ENCODE measurements around the gene OSBPL3.
A peak's percentile ranks its signal among the peaks of the same experiment; 100 is the strongest.

Gene OSBPL3

GRCh38 chr7:24903559-24903958 is 76.4 kb downstream of the OSBPL3 start:
- no peak for TF ChIP-seq CTCF (IDR thresholded peaks at IDR 0.05; ENCODE audit: insufficient read depth, low read depth, low read length, missing control alignments)
- no peak for DNase-seq (ENCODE audit: low read depth)
- no peak overlapping the region for H3K4me3 ChIP-seq (ENCODE audit: low read depth, low read length)

- DNase-seq (ENCODE audit: low read depth), result no peak
- no peak overlapping the region for H3K4me3 ChIP-seq (ENCODE audit: low read depth, low read length)
- TF ChIP-seq CTCF (IDR thresholded peaks at IDR 0.05; ENCODE audit: insufficient read depth, low read depth, low read length, missing control alignments), result no peak
Observed at GRCh38 chr7:24902931-24903330, 77.0 kb downstream of the OSBPL3 start.

GRCh38 chr7:24902276-24902675 is 77.7 kb downstream of the OSBPL3 start:
- DNase-seq (ENCODE audit: low read depth), result no peak
- H3K4me3 ChIP-seq (ENCODE audit: low read depth, low read length), result no peak overlapping the region
- no peak for TF ChIP-seq CTCF (IDR thresholded peaks at IDR 0.05; ENCODE audit: insufficient read depth, low read depth, low read length, missing control alignments)

GRCh38 chr7:24899905-24900304 is 80.1 kb downstream of the OSBPL3 start:
- no peak overlapping the region for H3K4me3 ChIP-seq (ENCODE audit: low read depth, low read length)
- TF ChIP-seq CTCF (IDR thresholded peaks at IDR 0.05; ENCODE audit: insufficient read depth, low read depth, low read length, missing control alignments), result no peak
- peak; percentile 85 for DNase-seq (ENCODE audit: low read depth)

- DNase-seq (ENCODE audit: low read depth), result no peak
- no peak overlapping the region for H3K4me3 ChIP-seq (ENCODE audit: low read depth, low read length)
- TF ChIP-seq CTCF (IDR thresholded peaks at IDR 0.05; ENCODE audit: insufficient read depth, low read depth, low read length, missing control alignments), result no peak
Observed at GRCh38 chr7:24899161-24899560, 80.8 kb downstream of the OSBPL3 start.

- no peak overlapping the region for H3K4me3 ChIP-seq (ENCODE audit: low read depth, low read length)
- no peak for TF ChIP-seq CTCF (IDR thresholded peaks at IDR 0.05; ENCODE audit: insufficient read depth, low read depth, low read length, missing control alignments)
- DNase-seq (ENCODE audit: low read depth), result peak; percentile 70
Observed at GRCh38 chr7:24898691-24899090, 81.3 kb downstream of the OSBPL3 start.

GRCh38 chr7:24896031-24896501 is 83.9 kb downstream of the OSBPL3 start:
- DNase-seq (ENCODE audit: low read depth), result peak; percentile 83
- H3K4me3 ChIP-seq (ENCODE audit: low read depth, low read length), result no peak overlapping the region
- TF ChIP-seq CTCF (IDR thresholded peaks at IDR 0.05; ENCODE audit: insufficient read depth, low read depth, low read length, missing control alignments), result peak; percentile 16
